Measurements from ENCODE around the gene USP13.

USP13 gene

GRCh38 chr3:179738998-179739397, 86.2 kb downstream of the USP13 start:
- Histone ChIP-seq H3K9ac (no peak overlapping the region), H2AFZ (ENCODE audit: low read depth) (no peak overlapping the region), H3K27ac (no peak overlapping the region), H3K4me3 (IDR thresholded peaks at IDR 0.05; ENCODE audit: insufficient read depth, low read depth, low read length) (no peak overlapping the region), H3K4me2 (no peak overlapping the region), H3K36me3 (ENCODE audit: insufficient read depth) (no peaks in the 10 kb centered on the region), H3K4me1 (ENCODE audit: low read depth, poor library complexity, severe bottlenecking) (peaks cover 17% of the 10 kb centered on the region), H4K20me1 (ENCODE audit: insufficient read depth) (no peaks in the 10 kb centered on the region), H3K79me2 (ENCODE audit: insufficient read depth, low read depth) (no peaks in the 10 kb centered on the region), H3K27me3 (ENCODE audit: insufficient read depth, low read depth) (no peaks in the 10 kb centered on the region)
- TF ChIP-seq CTCF (conservative IDR thresholded peaks at IDR 0.05; ENCODE audit: low read depth, low read length), result no peak

GRCh38 chr3:179739816-179740594, 87.2 kb downstream of the USP13 start:
- H3K27me3 ChIP-seq (ENCODE audit: insufficient read depth, low read depth), result no peaks in the 10 kb centered on the region
- H3K27ac ChIP-seq, result no peak overlapping the region
- no peak overlapping the region for H3K9ac ChIP-seq
- peaks cover 7% of the 10 kb centered on the region for H3K4me1 ChIP-seq (ENCODE audit: low read depth, poor library complexity, severe bottlenecking)
- no peak for TF ChIP-seq CTCF (conservative IDR thresholded peaks at IDR 0.05; ENCODE audit: low read depth, low read length)
- no peaks in the 10 kb centered on the region for H3K79me2 ChIP-seq (ENCODE audit: insufficient read depth, low read depth)
- no peaks in the 10 kb centered on the region for H3K36me3 ChIP-seq (ENCODE audit: insufficient read depth)
- H2AFZ ChIP-seq (ENCODE audit: low read depth), result no peak overlapping the region
- H3K4me2 ChIP-seq, result no peak overlapping the region
- H4K20me1 ChIP-seq (ENCODE audit: insufficient read depth), result no peaks in the 10 kb centered on the region
- no peak overlapping the region for H3K4me3 ChIP-seq (IDR thresholded peaks at IDR 0.05; ENCODE audit: insufficient read depth, low read depth, low read length)

GRCh38 chr3:179743913-179744312, 91.1 kb downstream of the USP13 start:
- no peak overlapping the region for H3K4me2 ChIP-seq
- no peak overlapping the region for H3K9ac ChIP-seq
- no peak overlapping the region for H3K27ac ChIP-seq

GRCh38 chr3:179744667-179745066, 91.8 kb downstream of the USP13 start:
- Histone ChIP-seq H3K4me1 (ENCODE audit: low read depth, poor library complexity, severe bottlenecking) (no peaks in the 10 kb centered on the region), H3K27me3 (ENCODE audit: insufficient read depth, low read depth) (no peaks in the 10 kb centered on the region), H3K4me2 (no peak overlapping the region), H3K79me2 (ENCODE audit: insufficient read depth, low read depth) (no peaks in the 10 kb centered on the region), H3K4me3 (IDR thresholded peaks at IDR 0.05; ENCODE audit: insufficient read depth, low read depth, low read length) (no peak overlapping the region), H3K36me3 (ENCODE audit: insufficient read depth) (no peaks in the 10 kb centered on the region), H4K20me1 (ENCODE audit: insufficient read depth) (no peaks in the 10 kb centered on the region), H3K9ac (no peak overlapping the region), H3K27ac (no peak overlapping the region), H2AFZ (ENCODE audit: low read depth) (no peak overlapping the region)
- no peak for TF ChIP-seq CTCF (conservative IDR thresholded peaks at IDR 0.05; ENCODE audit: low read depth, low read length)

More at GRCh38 chr3:179743913-179744312, 91.1 kb downstream of the USP13 start:
- H3K4me3 ChIP-seq (IDR thresholded peaks at IDR 0.05; ENCODE audit: insufficient read depth, low read depth, low read length), result no peak overlapping the region
- H3K79me2 ChIP-seq (ENCODE audit: insufficient read depth, low read depth), result no peaks in the 10 kb centered on the region
- H4K20me1 ChIP-seq (ENCODE audit: insufficient read depth), result no peaks in the 10 kb centered on the region
- H3K27me3 ChIP-seq (ENCODE audit: insufficient read depth, low read depth), result no peaks in the 10 kb centered on the region
- H3K4me1 ChIP-seq (ENCODE audit: low read depth, poor library complexity, severe bottlenecking), result no peaks in the 10 kb centered on the region
- no peak overlapping the region for H2AFZ ChIP-seq (ENCODE audit: low read depth)
- no peaks in the 10 kb centered on the region for H3K36me3 ChIP-seq (ENCODE audit: insufficient read depth)
- no peak for TF ChIP-seq CTCF (conservative IDR thresholded peaks at IDR 0.05; ENCODE audit: low read depth, low read length)
